ENCODE data around the gene LRP1B.

The LRP1B gene

DNA sequence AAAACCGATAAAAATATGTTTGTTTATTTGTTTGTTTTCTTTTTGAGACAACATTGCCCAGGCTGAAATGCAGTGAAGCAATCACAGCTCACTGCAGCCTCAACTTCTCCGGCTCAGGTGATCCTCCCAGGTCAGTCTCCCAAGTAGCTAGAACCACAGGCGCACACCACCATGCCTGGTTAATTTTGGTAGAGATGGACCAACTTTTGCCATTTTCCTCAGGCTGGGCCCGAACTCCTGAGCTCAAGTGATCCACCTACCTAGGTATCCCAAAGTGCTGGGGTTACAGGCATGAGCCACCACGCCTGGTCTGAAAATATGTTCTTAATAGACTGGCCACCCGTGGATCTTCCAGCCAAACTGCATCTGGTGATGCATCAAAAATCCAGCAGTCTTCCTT is 1867.9 kb downstream of the LRP1B start:
- DNase-seq = no peak

DNA sequence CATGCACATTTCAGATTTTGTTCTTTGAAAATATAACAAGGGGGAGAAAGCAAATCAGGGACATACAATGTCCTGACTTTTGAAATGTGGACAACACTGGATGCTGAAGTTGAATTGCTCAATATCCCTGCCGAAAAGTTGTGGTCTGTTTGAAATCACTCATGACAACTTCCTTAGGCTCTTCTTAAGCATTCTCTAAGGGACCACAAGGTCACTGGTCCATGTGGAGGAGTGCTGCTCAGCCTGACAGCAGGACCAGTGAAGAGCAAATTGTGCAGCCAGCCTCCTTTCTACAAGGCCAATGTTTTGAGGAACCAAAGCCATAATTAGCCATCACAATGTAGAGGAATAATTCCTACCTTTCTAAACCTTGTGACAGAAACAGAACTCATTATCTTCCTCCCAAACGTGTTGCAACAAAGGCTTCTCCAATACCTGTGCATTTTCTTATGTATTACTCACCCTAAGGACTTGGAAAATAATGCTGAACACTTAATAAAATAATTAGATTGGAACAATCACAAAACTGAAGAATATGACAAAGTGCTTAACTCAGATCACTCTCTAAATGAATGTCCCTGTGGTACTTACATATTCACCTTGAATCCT is 1873.0 kb downstream of the LRP1B start:
- no peak for DNase-seq

DNA sequence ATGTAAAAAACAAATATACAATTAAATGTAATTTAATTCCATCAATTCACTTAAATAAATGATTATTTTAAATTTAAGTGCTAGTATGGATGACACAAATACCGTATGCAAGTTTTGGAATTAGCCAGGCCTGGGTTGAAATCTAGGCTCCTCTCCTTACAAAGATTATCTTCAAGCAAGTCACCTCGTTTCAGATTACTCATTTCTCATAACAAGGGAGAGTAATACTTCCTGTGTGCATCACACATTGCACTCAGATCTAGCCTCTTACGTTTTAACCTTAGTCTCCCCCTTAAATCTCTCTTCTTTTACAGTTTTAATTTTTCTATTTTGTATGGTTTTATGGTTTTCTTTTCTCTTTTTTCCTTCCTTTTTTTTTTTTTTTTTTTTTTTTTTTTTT is 1874.7 kb downstream of the LRP1B start:
- DNase-seq = no peak

DNA sequence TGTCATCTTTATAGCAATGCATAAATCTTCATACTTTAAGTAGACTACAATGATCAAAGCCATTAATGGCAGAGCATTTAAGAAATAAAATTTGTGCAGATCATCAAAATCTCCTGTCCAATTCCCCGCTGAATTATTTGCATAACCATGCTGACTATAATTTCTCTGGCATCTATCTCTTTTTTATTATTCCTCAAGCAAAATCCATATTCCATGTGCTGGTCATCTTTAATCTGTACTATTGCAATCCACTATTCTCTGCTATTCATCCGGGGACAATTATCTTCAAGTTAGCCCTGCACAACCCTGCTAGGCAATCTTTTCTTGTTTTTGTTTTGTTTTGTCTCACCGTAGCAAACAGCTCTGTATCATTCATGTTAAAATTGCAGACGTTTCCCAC is 1881.0 kb downstream of the LRP1B start:
- no peak for DNase-seq

DNA sequence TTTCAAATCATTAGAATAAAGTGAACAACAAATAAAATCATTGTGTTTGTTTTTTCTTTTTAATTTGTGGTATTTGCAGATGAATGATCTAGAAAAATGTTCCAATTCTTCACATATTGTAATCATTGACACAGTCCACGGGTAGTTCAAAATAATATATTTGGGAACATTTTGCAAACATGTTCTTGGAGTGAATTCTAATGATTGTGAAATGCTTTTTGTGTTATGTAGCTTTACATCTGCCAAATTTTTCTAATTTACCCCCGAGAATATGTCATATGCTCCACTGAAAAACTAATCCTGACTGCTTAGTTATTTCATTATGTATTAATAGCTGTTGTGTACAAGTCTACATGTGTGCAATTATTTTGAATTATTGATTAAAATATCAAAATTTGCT is 1882.2 kb downstream of the LRP1B start:
- no peak for DNase-seq

DNA sequence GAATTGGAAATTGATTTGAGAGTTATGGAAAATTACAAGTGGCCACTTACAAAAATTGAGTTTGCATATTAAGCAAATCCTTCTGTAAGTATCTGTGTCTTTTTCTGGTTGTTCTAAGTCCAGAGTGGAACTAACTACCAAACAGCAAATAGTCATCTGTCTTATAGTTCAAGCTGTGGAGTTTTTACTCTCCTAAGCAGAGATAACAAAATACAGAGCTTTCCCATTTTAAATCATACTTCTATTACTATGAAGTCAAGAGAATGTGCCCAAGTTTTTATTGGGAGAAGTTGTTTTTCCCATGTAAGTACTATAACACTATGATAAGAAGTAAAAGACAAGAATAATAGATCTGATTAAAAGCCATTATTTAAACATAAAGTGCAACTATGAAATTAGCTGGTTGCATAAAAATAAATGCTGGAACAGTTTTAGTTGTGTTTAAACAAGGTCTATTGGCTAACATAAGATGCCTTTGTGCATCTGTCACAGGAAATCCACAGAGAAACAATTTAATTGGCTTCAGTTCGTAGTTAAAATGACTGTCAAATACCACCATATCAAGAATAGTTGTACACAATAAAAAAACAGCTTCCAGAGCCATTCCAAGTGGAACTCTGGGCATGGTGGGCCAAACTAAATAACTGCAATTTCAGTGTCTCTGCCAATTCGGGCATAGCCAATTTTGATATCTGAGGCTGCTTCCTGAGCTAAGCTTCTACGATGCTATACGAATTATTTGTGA is 1883.2 kb downstream of the LRP1B start:
- no peak for DNase-seq

DNA sequence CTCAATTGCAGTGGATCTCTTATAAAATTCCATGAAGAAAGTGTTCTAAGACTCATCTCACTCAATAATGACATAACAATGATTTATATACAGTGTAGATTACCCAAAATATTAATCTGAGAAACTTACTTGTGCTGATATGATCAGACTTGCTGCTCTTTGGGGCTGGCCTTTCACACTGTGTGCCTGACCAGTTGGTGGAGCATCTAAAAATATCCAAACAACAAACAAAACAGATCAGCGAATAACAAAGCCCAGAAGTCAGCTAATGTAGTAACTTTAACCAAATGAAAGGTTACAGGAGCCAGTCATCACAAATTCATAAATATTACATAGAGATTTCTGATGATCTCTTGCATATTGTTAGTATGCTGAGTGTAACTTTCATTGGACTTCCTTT is 1883.9 kb downstream of the LRP1B start:
- DNase-seq = no peak

DNA sequence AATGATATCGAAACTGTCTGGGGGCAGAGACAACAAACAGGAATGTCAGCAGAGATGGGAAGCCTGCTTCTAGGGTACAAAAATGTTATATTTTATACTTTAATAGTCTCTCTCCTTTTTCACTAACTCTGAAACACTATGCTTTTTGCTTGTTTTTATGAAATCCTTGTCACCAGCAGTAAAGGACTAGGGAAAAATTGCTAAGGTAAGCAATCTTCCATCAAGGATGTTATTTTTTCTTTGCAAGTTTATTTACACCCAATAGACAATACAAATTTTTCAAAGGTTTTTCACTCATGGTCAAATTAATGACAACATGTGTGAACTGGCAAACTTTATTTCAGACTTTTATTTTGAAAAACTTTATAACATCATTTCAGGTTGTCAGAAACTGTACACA is 1884.8 kb downstream of the LRP1B start:
- DNase-seq = no peak

DNA sequence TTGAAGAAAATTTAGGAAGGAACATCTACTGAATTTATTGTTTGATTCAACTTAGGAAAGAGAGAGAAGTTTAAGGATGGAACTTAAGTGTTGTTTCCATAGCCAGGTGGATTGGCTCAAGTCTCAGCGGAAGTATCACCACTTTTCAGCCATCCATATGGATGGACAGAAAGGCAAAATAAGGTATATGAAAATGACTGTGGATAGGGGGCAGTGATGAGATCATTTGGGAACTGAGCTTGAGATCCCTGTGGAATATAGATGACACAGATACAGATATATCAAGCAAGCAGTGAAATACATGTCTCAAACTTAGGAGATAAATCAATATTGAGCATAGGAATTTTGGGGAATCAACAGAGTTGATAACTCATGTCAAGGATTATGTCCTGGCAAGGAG is 1887.9 kb downstream of the LRP1B start:
- DNase-seq = no peak

DNA sequence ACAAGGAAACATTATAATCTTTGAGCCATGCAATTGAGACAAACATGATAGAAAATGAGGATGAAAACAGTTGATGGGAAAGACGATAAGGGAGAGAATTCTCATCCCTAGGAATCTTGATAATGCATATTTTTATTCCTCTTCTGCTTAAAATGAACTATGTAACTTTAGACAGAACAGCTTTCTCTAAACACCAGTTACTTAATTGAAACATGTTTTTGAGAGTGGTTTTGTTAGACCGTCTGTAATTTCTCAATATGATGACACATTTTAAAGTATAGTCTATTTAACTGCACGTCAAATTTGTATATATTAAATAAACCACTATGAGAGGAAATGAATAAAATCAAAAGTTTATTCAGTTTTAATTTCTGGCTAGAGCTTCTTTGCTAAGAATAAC is 1896.7 kb downstream of the LRP1B start:
- no peak for DNase-seq

DNA sequence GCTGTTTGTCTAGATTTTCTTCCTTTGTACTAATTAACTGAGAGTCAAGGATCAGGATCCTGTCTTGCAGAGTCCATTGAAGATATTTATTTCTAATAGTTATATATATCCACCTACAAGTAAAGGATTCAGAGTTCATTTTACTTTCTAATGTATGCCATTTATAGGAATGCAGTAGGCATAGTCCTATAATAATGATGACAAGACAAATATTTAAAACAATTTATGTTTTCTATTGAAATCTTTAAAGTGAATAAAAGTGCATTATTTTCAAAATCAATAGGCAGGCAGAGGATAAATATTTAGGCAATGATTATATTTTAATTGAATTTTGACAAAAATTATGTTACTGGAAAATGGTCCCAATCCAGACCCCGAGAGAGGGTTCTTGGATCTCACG is 1919.9 kb downstream of the LRP1B start:
- no peak for DNase-seq

DNA sequence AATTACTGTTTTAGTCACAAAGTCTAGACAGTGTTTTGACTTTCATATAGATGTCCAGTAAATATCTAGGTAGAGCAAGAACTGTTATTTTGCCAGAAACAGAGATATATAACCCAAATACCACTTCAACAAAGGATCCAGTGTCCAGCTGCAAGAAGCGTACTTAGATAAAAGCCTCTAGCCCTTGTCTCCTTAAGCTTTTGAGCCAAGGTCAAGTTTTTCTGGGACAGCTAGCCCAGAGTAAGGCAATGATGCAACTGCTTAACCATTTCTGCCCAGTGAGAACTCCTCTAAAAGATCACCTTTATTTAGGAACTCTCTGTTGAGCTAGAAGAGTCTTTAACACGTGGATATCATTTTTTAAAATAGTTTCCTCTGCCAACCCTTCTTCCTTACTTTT is 1925.7 kb downstream of the LRP1B start:
- DNase-seq = no peak

DNA sequence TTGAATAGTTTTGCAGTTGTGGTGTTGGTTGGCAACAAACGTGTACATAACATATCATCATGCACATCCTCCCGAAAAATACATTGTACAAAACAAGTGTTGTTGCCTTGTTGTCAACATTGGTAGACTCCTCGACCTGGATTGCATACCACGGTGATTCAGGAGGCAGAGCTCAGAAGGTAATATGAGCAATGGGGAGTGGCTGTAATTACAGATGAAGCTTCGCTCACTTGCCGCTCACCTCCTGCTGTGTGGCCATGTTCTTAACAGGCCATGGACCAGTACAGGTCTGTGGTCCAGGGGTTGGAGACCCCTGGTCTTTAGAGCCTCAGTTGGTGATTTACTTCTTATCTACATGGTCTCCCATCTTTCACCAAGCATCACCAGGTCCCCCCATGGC is 1927.5 kb downstream of the LRP1B start:
- no peak for DNase-seq

DNA sequence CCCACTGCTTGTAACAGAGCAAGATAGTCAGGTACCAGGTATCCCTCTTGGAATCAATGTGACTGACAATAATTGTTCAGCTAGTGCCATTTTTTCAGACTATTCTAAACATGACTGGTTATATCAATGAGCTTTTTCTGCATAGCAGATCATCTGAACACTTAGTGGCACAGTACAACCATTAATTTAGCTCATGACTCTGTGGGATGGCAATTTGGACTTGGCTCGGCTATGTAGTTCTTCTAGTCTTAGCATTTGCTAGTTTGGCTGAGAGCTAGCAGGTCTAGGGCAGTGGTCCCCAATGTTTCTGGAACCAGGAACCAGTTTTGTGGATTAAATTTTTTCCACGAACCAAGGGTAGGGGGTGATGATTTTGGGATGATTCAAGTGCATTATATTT is 1929.2 kb downstream of the LRP1B start:
- DNase-seq = no peak

DNA sequence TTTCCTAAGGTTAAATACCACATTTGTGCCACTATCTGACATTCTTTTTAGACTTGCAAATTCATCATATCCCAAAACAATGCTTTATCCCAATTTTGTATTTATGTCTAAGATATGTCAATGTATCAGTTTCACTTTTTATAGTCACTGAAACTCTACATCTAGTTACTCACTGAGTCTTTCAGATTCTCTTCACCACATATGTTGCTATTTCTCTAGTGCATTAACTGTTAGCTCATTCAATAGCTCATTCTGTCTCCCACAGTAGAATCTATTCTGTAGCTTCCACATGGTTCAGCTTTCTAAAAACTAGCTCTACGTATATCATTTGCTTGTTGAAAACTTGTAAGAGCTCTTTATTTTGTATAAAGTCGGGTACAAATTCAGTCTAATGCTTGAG is 1930.1 kb downstream of the LRP1B start:
- DNase-seq = no peak

DNA sequence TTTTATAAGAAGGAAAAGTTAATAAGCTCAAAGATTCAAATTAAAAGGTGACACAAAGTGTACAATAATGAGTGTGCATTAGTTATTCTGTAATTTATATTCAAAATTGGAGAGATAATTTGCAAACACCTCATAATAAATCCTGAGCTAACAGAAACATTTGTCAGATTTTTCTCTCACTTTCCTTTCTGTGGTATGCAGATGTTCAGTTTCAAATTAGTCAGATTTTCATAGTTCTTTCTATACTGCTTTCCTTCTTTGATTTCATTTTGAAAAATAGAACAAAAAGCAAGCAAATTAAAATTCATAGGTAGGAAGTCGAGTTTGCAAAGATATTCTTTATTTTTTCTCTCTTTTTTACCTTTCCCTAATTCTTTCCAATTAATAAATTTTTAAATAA is 1930.5 kb downstream of the LRP1B start:
- no peak for DNase-seq

DNA sequence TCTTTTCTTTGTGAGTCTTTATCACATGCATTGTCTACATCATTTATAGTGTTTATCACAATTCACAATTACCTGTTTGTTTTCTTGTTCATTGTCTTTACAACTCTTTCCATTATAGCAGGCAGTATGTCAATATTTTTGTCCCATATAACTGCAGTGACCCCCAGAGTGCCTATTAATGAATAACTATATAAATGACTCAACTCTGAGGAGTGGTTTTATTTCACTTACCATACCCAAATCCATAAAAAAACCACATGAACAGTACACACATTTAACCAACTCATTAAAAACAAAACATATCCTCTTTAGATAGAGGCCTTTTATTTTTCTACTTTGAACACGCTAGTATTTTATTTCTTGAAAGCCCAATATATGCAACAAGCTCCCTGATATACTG is 1931.5 kb downstream of the LRP1B start:
- no peak for DNase-seq

DNA sequence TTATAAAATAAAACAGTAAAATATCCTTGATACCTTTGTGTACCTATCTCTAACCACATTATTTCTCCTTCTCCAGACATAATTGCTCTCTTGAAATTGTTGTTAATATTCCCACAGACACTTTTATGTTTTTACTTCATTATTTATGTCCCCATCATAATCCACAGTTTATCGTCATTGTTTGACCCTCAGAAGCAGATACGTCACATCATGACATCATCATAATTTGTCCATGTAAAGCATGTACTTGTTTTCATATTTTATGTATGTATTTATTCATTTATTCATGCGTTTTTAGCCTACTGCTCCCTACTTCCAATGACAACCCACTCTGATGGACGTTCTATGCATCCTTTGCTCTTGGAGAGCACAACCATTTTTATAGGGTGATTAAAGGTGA is 1943.7 kb downstream of the LRP1B start:
- no peak for DNase-seq

DNA sequence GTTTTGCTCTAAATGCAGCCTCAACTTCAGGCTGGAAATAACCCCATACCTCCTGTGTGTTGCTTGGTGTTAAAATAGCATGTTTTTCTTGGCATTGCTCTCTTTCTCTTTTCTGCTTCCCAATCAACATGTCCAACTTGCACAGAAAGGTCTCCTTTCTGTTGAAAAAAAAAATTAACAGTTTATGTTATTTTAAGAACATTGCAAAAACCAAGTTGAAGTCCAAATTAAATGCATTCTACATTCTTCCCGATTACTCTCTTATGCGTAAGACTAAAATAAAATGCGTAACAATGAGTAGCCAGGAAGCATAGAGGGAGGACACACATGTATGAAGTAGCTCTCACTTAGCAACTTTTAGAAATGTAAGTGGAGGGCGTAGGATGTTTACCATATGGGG is 1944.5 kb downstream of the LRP1B start:
- no peak for DNase-seq

DNA sequence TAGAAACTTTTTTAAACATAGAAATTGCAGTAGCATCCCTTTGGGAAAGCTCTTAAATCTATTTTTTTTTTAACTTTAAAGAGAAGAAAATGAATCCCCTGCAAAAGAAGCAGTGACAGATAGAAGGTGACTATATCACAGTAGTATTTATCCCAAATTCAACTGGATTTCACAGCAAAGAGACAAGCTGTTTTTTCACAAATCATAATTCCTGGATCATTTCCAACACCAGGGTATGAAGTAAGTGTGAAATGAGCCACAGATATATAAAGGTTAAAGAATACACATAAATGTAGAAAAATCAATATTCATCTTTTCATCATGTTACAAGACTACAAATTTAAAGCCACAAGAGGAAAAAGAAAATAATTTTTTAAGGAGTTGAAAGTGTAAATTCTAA is 1945.7 kb downstream of the LRP1B start:
- no peak for DNase-seq

DNA sequence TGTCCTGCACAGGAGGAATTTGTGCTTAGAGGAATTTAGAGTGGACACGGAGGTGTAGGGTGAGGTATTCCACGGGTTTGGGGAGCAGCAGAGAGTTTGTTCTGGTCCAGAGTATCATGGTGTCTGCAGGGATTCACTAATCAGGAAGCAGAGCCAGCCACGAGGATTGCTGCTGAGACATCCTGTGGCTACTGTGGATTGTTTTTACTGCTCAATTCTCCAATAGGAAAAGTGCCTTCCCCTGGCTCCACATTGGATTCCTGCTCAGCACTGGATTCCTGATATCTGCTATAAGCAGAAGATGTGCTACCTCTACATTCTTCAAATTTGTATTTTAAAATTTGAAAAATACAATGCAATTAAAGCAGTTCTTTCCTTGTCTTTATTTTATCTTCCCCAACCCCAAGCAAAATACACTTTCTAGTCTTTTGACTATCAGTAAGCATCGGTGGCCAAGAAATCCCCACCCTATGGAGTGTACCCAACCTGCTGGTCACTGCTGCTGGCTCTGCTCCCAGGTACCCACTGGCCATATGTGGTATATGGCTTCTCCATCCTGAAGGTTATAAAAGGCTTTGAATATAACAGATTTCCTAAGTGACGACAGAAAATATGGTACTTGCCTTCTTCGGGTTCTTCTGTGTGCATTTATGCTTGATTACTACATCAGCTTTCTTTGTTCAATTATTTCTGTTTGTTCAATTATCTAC is 1947.6 kb downstream of the LRP1B start:
- no peak for DNase-seq

Data from NCI-H2107 (cell line).